Measurements from ENCODE around the gene EMX1. TPM values are rescaled to one million over a fixed set of nuclear protein-coding genes. Genes with fewer than 3 reads are reported as not detected.
"Not testable (repeated sequence)": the region's sequence is repeated elsewhere in the genome, so short reads cannot be mapped to it uniquely, and the experiment has no call there.

The EMX1 gene
- total and polyA plus RNA-seq, 2 donors (not counting 1 experiment from before 2014, with no cell fraction given): not detected

DNA sequence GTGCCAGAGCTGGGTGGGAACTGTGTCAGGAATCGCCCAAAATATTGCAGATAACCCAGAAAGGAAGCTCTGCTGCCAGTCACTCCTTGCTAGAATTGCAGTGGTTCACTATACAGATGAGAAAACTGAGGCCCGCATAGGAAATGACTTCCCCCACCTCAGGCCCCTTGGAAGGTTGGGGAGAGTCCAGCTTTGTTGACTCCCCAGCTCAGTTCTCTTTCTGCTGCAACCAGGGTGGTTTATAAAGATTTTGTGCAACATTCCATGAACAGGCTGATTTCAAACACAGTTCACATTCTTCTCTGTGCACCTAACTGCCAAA is 18.8 kb upstream of the EMX1 start:
- H3K36me3 ChIP-seq (ENCODE audit: control insufficient read depth, insufficient read depth, low read length): no peaks in the 10 kb centered on the region
- H3K9me3 ChIP-seq (ENCODE audit: control insufficient read depth, insufficient read depth, low read depth, low read length): no peaks in the 10 kb centered on the region
- TF ChIP-seq, protein P1, sequence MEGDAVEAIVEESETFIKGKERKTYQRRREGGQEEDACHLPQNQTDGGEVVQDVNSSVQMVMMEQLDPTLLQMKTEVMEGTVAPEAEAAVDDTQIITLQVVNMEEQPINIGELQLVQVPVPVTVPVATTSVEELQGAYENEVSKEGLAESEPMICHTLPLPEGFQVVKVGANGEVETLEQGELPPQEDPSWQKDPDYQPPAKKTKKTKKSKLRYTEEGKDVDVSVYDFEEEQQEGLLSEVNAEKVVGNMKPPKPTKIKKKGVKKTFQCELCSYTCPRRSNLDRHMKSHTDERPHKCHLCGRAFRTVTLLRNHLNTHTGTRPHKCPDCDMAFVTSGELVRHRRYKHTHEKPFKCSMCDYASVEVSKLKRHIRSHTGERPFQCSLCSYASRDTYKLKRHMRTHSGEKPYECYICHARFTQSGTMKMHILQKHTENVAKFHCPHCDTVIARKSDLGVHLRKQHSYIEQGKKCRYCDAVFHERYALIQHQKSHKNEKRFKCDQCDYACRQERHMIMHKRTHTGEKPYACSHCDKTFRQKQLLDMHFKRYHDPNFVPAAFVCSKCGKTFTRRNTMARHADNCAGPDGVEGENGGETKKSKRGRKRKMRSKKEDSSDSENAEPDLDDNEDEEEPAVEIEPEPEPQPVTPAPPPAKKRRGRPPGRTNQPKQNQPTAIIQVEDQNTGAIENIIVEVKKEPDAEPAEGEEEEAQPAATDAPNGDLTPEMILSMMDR (conservative IDR thresholded peaks at IDR 0.05 in 1 of 2, IDR thresholded peaks at IDR 0.05 in 1 of 2; ENCODE audit: low read depth in 1 of 2, low read length in 2 of 2): no peak
- TF ChIP-seq EZH2 (IDR thresholded peaks at IDR 0.05; ENCODE audit: low read length, missing control alignments): no peak
- no peak overlapping the region for H2AFZ ChIP-seq (ENCODE audit: low read length)
- H3K4me1 ChIP-seq (ENCODE audit: control insufficient read depth, extremely low read depth, insufficient read depth, low read length): no peaks in the 10 kb centered on the region
- H3K9ac ChIP-seq (ENCODE audit: insufficient read depth, low read length): no peak overlapping the region
- no peaks in the 10 kb centered on the region for H4K20me1 ChIP-seq (ENCODE audit: control insufficient read depth, extremely low read depth, insufficient read depth, low read length)
- DNase-seq (ENCODE audit: low read depth in 2 of 2): no peak
- H3K4me2 ChIP-seq (ENCODE audit: extremely low read depth, insufficient read depth, low read length): no peak overlapping the region
- no peaks in the 10 kb centered on the region for H3K79me2 ChIP-seq (ENCODE audit: control insufficient read depth, insufficient read depth, low read length)
- H3K27ac ChIP-seq (ENCODE audit: insufficient read depth, low read length): no peak overlapping the region
- no peak overlapping the region for H3K4me3 ChIP-seq (replicated peaks in 1 of 4; ENCODE audit: control extremely low read depth in 1 of 4, insufficient read depth in 1 of 4, low read depth in 3 of 4, low read length in 4 of 4)
- H3K27me3 ChIP-seq (ENCODE audit: control insufficient read depth, insufficient read depth, low read length): peaks cover 56% of the 10 kb centered on the region

DNA sequence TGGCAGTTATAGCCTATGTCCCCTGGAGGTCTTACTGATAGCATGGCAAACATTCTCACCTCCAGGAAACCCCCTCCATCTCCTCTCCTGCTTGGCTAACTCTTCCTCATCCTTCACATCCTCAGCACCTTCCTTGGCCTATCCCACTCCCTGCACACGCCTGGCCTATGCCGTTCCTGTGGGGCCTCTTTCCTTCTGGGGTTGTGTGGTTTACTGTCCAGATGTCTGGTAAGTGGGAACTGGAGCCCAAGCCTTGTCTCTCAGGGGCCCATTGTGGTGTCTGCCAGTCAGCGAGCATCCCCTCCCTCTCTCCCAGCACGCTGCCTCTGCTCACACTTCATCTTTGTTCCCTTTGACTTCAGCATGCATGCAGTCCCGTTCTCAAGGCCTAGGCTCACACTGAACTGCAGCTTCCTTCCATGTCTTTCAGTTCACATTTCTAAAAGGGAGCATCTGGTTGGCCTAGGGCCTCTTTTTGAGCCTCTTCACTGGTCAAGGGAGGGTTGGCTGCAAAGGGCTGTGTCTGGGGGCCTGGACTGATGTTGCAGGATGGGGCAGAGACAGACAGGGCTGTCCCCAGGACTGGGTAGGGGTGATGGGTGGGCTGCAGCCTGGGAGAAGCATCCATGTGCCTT is 17.0 kb upstream of the EMX1 start:
- H3K27me3 ChIP-seq (ENCODE audit: control insufficient read depth, insufficient read depth, low read length): peaks cover 52% of the 10 kb centered on the region
- TF ChIP-seq EZH2 (IDR thresholded peaks at IDR 0.05; ENCODE audit: low read length, missing control alignments): no peak
- TF ChIP-seq, protein P1 (conservative IDR thresholded peaks at IDR 0.05 in 1 of 2, IDR thresholded peaks at IDR 0.05 in 1 of 2; ENCODE audit: low read depth in 1 of 2, low read length in 2 of 2): no peak
- H3K79me2 ChIP-seq (ENCODE audit: control insufficient read depth, insufficient read depth, low read length): no peaks in the 10 kb centered on the region

GRCh38 chr2:72901426-72901825 is 15.9 kb upstream of the EMX1 start:
- no peak overlapping the region for H3K27ac ChIP-seq (ENCODE audit: insufficient read depth, low read length)
- DNase-seq (ENCODE audit: low read depth in 2 of 2): no peak
- H3K9ac ChIP-seq (ENCODE audit: insufficient read depth, low read length): no peak overlapping the region
- no peaks in the 10 kb centered on the region for H3K4me1 ChIP-seq (ENCODE audit: control insufficient read depth, extremely low read depth, insufficient read depth, low read length)
- TF ChIP-seq, protein P1 (conservative IDR thresholded peaks at IDR 0.05 in 1 of 2, IDR thresholded peaks at IDR 0.05 in 1 of 2; ENCODE audit: low read depth in 1 of 2, low read length in 2 of 2): no peak
- TF ChIP-seq EZH2 (IDR thresholded peaks at IDR 0.05; ENCODE audit: low read length, missing control alignments): no peak
- no peaks in the 10 kb centered on the region for H3K79me2 ChIP-seq (ENCODE audit: control insufficient read depth, insufficient read depth, low read length)
- H3K4me3 ChIP-seq (replicated peaks in 1 of 4; ENCODE audit: control extremely low read depth in 1 of 4, insufficient read depth in 1 of 4, low read depth in 3 of 4, low read length in 4 of 4): no peak overlapping the region
- no peaks in the 10 kb centered on the region for H3K9me3 ChIP-seq (ENCODE audit: control insufficient read depth, insufficient read depth, low read depth, low read length)
- H4K20me1 ChIP-seq (ENCODE audit: control insufficient read depth, extremely low read depth, insufficient read depth, low read length): no peaks in the 10 kb centered on the region
- no peak overlapping the region for H2AFZ ChIP-seq (ENCODE audit: low read length)
- H3K36me3 ChIP-seq (ENCODE audit: control insufficient read depth, insufficient read depth, low read length): no peaks in the 10 kb centered on the region
- H3K27me3 ChIP-seq (ENCODE audit: control insufficient read depth, insufficient read depth, low read length): peaks cover 45% of the 10 kb centered on the region
- no peak overlapping the region for H3K4me2 ChIP-seq (ENCODE audit: extremely low read depth, insufficient read depth, low read length)

More for the DNA sequence above, 17.0 kb upstream of the EMX1 start:
- Histone ChIP-seq H3K27ac (ENCODE audit: insufficient read depth, low read length) (no peak overlapping the region), H3K4me3 (replicated peaks in 1 of 4; ENCODE audit: control extremely low read depth in 1 of 4, insufficient read depth in 1 of 4, low read depth in 3 of 4, low read length in 4 of 4) (no peak overlapping the region), H2AFZ (ENCODE audit: low read length) (no peak overlapping the region), H3K36me3 (ENCODE audit: control insufficient read depth, insufficient read depth, low read length) (no peaks in the 10 kb centered on the region), H4K20me1 (ENCODE audit: control insufficient read depth, extremely low read depth, insufficient read depth, low read length) (no peaks in the 10 kb centered on the region), H3K9me3 (ENCODE audit: control insufficient read depth, insufficient read depth, low read depth, low read length) (no peaks in the 10 kb centered on the region), H3K4me2 (ENCODE audit: extremely low read depth, insufficient read depth, low read length) (no peak overlapping the region), H3K9ac (ENCODE audit: insufficient read depth, low read length) (no peak overlapping the region), H3K4me1 (ENCODE audit: control insufficient read depth, extremely low read depth, insufficient read depth, low read length) (no peaks in the 10 kb centered on the region)
- DNase-seq (ENCODE audit: low read depth in 2 of 2): no peak

DNA sequence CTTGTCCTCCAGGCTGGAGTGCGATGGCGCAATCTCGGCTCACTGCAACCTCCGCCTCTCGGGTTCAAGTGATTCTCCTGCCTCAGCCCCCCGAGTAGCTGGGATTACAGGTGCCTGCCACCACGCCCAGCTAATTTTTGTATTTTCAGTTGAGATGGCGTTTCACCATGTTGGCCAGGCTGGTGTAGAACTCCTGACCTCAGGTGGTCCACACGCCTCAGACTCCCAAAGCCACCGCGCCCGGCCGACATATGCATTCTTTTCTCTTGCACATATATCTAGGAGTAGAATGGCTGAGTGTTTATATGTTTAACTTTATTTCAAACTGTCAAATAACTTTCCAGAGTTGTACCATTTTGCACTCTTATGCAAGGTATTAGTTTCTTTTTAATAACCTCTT is 9.9 kb upstream of the EMX1 start:
- not testable (repeated sequence) for H3K36me3 ChIP-seq (ENCODE audit: control insufficient read depth, insufficient read depth, low read length); DNase-seq (ENCODE audit: low read depth in 2 of 2); H3K79me2 ChIP-seq (ENCODE audit: control insufficient read depth, insufficient read depth, low read length)

More for the DNA sequence above, 9.9 kb upstream of the EMX1 start:
- not testable (repeated sequence) for H3K9ac ChIP-seq (ENCODE audit: insufficient read depth, low read length); H2AFZ ChIP-seq (ENCODE audit: low read length); H4K20me1 ChIP-seq (ENCODE audit: control insufficient read depth, extremely low read depth, insufficient read depth, low read length); H3K4me1 ChIP-seq (ENCODE audit: control insufficient read depth, extremely low read depth, insufficient read depth, low read length); H3K4me3 ChIP-seq (replicated peaks in 1 of 4; ENCODE audit: control extremely low read depth in 1 of 4, insufficient read depth in 1 of 4, low read depth in 3 of 4, low read length in 4 of 4); H3K4me2 ChIP-seq (ENCODE audit: extremely low read depth, insufficient read depth, low read length); H3K9me3 ChIP-seq (ENCODE audit: control insufficient read depth, insufficient read depth, low read depth, low read length); H3K27ac ChIP-seq (ENCODE audit: insufficient read depth, low read length)
- peaks cover 33% of the 10 kb centered on the region for H3K27me3 ChIP-seq (ENCODE audit: control insufficient read depth, insufficient read depth, low read length)
